Smooth muscle cell (in vitro differentiated cells): ENCODE measurements around the gene KIF14. TPM values are rescaled to one million over a fixed set of nuclear protein-coding genes. Genes with fewer than 3 reads are reported as not detected.

Experiments
- DNase-seq: peaks from one replicate; lab custom pipeline; 2025; ENCODE audit not compliant: unreplicated experiment; lab: John Stamatoyannopoulos, UW
- H2AFZ ChIP-seq: fragments of 200-600 bp; sonication (generic); 2 replicates; pipeline ENCODE4 v1.6.0; 2016; ENCODE audit warnings: antibody characterized with exemption, low read depth, mild to moderate bottlenecking
- H3F3A ChIP-seq: fragments of 200-600 bp; sonication (generic); 2 replicates; pipeline ENCODE4 v1.6.0; 2017; ENCODE audit warnings: antibody characterized with exemption, low read depth
- H3K27ac ChIP-seq: fragments of 200-600 bp; sonication (generic); 2 replicates; pipeline ENCODE4 v1.5.1; 2016; ENCODE audit warnings: low read depth, mild to moderate bottlenecking
- H3K27me3 ChIP-seq: fragments of 200-600 bp; sonication (generic); 2 replicates; pipeline ENCODE4 v1.6.1; 2016; ENCODE audit warnings: low read depth, mild to moderate bottlenecking
- H3K36me3 ChIP-seq: fragments of 200-600 bp; sonication (generic); 2 replicates; pipeline ENCODE4 v1.5.1; 2016; ENCODE audit warnings: low read depth
- H3K4me1 ChIP-seq: fragments of 200-600 bp; sonication (generic); 2 replicates; pipeline ENCODE4 v1.5.1; 2016; ENCODE audit warnings: low read depth
- H3K4me2 ChIP-seq: fragments of 200-600 bp; sonication (generic); 2 replicates; pipeline ENCODE4 v1.6.0; 2016; ENCODE audit warnings: mild to moderate bottlenecking
- H3K4me3 ChIP-seq: fragments of 200-600 bp; sonication (generic); 2 replicates; pipeline ENCODE4 v1.5.1; 2016; ENCODE audit warnings: mild to moderate bottlenecking
- H3K79me2 ChIP-seq: fragments of 200-600 bp; sonication (generic); 2 replicates; pipeline ENCODE4 v1.6.0; 2016; ENCODE audit warnings: low read depth, mild to moderate bottlenecking
- H3K9ac ChIP-seq: fragments of 200-600 bp; sonication (generic); 2 replicates; pipeline ENCODE4 v1.6.0; 2016; ENCODE audit warnings: low read depth
- H3K9me3 ChIP-seq: fragments of 200-600 bp; sonication (generic); replicated peaks from 2 replicates; pipeline ENCODE4 v1.5.1; 2016; ENCODE audit warnings: low read depth
- H4K20me1 ChIP-seq: fragments of 200-600 bp; sonication (generic); 2 replicates; pipeline ENCODE4 v1.6.0; 2016; ENCODE audit warnings: low read depth
- WGBS: methylation state at CpG from one replicate; pipeline ENCODE4 v1.1.7; 2016; ENCODE audit warnings: low lambda C conversion rate; 5-methylcytosine and 5-hydroxymethylcytosine counted together
- polyA plus RNA-seq: library from polyadenylated mRNA; unstranded; fragments of >200 nt; fragmentation: Nextera tagmentation; extraction: Ambion mirVana; gene quantifications from 2 replicates; pipeline ENCODE4 v1.2.1, GENCODE V29; 2016
- total RNA-seq: library from RNA; depleted of rRNA; stranded (reverse); fragments of >200 nt; gene quantifications from 2 replicates; pipeline ENCODE4 v1.2.3, GENCODE V29; 2014
- TF ChIP-seq, protein P1 (sequence below): fragments of 200-600 bp; sonication (generic); IDR thresholded peaks from 2 replicates; pipeline ENCODE4 v1.5.1; 2017; ENCODE audit warnings: borderline replicate concordance, mild to moderate bottlenecking, antibody characterized with exemption; ENCODE audit not compliant: insufficient read depth, poor library complexity, severe bottlenecking

The KIF14 gene
- total and polyA plus RNA-seq, 2 experiments from 2014 or later, result 0.93 to 1.3 TPM

DNA sequence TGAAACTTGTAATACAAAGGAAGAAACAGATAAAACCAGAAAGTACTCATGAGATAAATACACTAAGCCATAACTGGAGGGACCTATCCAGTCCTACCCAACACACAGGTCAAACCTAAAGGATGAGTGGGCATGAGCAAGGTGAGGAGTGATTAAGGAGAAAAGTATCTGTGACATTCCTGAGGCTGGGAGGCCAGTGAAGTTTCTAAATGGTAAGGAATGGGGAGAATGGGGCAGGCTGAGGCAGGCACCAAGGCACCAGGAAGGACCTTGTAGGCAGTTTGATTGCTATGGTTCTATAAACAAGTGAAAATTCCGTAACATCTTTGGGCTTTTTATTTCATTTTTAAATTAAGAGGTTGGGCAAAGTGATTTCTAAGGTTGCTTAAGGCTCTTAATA, 38.7 kb upstream of the KIF14 start:
- Histone ChIP-seq H3K27ac (peak overlapping the region; percentile 71), H3K4me2 (no peak overlapping the region), H3K4me3 (no peak overlapping the region), H3K79me2 (peaks cover 8% of the 10 kb centered on the region), H3K36me3 (no peaks in the 10 kb centered on the region), H3K9ac (no peak overlapping the region), H2AFZ (no peak overlapping the region), H3F3A (no peaks in the 10 kb centered on the region), H3K27me3 (no peaks in the 10 kb centered on the region), H3K9me3 (no peaks in the 10 kb centered on the region), H3K4me1 (no peaks in the 10 kb centered on the region), H4K20me1 (no peaks in the 10 kb centered on the region)
- 72% methylated on average over 1 of the region's 1 CpG for WGBS
- TF ChIP-seq, protein P1, sequence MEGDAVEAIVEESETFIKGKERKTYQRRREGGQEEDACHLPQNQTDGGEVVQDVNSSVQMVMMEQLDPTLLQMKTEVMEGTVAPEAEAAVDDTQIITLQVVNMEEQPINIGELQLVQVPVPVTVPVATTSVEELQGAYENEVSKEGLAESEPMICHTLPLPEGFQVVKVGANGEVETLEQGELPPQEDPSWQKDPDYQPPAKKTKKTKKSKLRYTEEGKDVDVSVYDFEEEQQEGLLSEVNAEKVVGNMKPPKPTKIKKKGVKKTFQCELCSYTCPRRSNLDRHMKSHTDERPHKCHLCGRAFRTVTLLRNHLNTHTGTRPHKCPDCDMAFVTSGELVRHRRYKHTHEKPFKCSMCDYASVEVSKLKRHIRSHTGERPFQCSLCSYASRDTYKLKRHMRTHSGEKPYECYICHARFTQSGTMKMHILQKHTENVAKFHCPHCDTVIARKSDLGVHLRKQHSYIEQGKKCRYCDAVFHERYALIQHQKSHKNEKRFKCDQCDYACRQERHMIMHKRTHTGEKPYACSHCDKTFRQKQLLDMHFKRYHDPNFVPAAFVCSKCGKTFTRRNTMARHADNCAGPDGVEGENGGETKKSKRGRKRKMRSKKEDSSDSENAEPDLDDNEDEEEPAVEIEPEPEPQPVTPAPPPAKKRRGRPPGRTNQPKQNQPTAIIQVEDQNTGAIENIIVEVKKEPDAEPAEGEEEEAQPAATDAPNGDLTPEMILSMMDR, result no peak
- DNase-seq, result no peak

DNA sequence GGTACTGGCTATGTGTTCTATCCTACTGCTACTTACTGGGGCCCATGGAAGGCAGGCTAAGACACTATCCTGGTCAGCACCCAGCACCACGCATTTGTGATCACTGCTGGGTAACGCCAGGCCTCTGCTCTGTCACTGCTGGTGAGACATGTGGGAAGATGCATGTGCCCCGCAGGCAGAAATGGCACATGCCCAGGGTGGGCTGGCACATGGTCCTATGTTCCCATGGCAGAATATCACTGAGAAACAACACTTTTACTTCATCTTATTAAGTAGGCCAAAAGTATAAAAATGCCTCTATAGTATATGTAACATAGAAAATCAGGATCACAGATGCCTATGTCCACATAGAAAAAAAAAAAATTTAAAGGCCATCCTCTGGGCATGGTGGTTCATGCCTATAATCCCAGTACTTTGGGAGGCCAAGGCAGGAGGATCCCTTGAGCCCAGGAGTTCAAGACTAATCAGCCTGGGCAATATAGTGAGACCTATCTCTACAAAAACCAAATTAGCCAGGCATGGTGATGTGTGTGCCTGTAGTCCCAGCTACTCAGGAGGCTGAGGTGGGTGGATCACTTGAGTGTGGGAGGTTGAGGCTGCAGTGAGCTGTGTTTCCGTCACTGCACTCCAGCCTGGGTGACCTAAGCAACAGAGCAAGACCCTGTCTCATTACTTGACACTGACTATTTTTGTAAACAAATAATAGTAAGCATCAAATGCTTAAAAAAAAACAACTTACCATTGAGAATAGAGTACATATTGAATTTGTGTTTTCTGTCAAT, 37.7 kb upstream of the KIF14 start:
- TF ChIP-seq, protein P1, result no peak
- 87% methylated on average over 4 of the region's 4 CpGs for WGBS
- peak overlapping the region; percentile 71 for H3K27ac ChIP-seq
- H3K9me3 ChIP-seq, result no peaks in the 10 kb centered on the region
- no peak for DNase-seq
- no peak overlapping the region for H3K9ac ChIP-seq
- no peaks in the 10 kb centered on the region for H3K4me1 ChIP-seq
- peaks cover 3% of the 10 kb centered on the region for H3K79me2 ChIP-seq
- H2AFZ ChIP-seq, result no peak overlapping the region
- H4K20me1 ChIP-seq, result no peaks in the 10 kb centered on the region
- no peaks in the 10 kb centered on the region for H3K36me3 ChIP-seq
- H3K27me3 ChIP-seq, result no peaks in the 10 kb centered on the region
- no peaks in the 10 kb centered on the region for H3F3A ChIP-seq
- H3K4me3 ChIP-seq, result no peak overlapping the region
- H3K4me2 ChIP-seq, result no peak overlapping the region

DNA sequence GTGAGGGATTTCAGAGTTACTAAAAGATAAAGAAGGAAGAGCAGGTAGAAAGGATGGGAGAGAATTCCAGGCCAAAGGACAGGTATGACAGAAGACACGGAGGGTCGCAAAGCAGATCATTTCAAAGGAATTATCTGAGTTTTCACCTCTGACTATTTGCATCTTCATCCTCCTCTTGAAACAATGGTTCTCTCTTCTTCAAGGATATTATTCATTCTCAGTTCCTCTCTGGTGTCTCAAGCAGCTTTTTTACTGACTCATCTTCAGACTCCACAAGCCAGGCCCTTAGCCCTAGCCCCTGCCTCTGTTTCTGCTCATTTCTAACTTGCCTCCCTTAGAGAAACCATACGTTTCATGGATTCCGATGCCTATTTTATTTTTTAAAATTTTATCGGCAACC, 34.1 kb upstream of the KIF14 start:
- Histone ChIP-seq H3K36me3 (no peaks in the 10 kb centered on the region), H3K4me3 (no peak overlapping the region), H3K9me3 (no peaks in the 10 kb centered on the region), H3K4me2 (no peak overlapping the region), H3F3A (no peaks in the 10 kb centered on the region), H3K4me1 (no peaks in the 10 kb centered on the region), H4K20me1 (no peaks in the 10 kb centered on the region), H3K9ac (no peak overlapping the region), H3K79me2 (no peaks in the 10 kb centered on the region), H3K27ac (peak overlapping the region; percentile 70), H3K27me3 (no peaks in the 10 kb centered on the region), H2AFZ (no peak overlapping the region)
- TF ChIP-seq, protein P1, result no peak
- WGBS, result 95% methylated on average over 5 of the region's 5 CpGs
- DNase-seq, result no peak

DNA sequence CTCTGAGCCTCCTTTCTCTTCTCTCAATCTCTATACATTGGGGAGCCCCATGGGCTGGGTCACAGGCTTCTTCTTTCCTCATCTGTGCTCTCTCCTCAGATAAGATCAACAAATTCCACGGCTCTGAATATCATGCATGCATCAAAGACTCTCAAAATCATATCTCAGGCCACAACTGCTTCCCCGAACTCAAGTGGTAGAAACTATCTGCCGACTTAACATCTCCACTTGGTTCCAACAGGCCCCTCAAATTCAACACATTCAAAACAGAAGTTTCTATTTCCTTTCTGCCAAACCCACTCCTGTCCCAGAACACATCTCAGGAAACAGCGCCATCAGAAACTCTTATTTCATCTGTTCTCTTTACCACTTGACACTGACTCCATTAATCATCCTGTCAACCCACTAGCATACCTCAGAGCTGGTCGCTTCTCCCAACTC, 32.5 kb upstream of the KIF14 start:
- 89% methylated on average over 5 of the region's 5 CpGs for WGBS
- no peak for DNase-seq
- Histone ChIP-seq H3K4me1 (no peaks in the 10 kb centered on the region), H4K20me1 (no peaks in the 10 kb centered on the region), H3K27me3 (no peaks in the 10 kb centered on the region), H3K4me2 (no peak overlapping the region), H3K4me3 (no peak overlapping the region), H3K9me3 (no peaks in the 10 kb centered on the region), H2AFZ (no peak overlapping the region), H3F3A (no peaks in the 10 kb centered on the region), H3K79me2 (no peaks in the 10 kb centered on the region), H3K27ac (no peak overlapping the region), H3K36me3 (peaks cover 3% of the 10 kb centered on the region), H3K9ac (no peak overlapping the region)
- TF ChIP-seq, protein P1, result no peak
